Measurements from ENCODE around the gene IPCEF1. TPM values are rescaled to one million over a fixed set of nuclear protein-coding genes. Genes with fewer than 3 reads are reported as not detected.
"Not testable (repeated sequence)": the region's sequence is repeated elsewhere in the genome, so short reads cannot be mapped to it uniquely, and the experiment has no call there.

Gene IPCEF1
- total RNA-seq, 2 donors from 2014 or later = 0.51 to 0.93 TPM

DNA sequence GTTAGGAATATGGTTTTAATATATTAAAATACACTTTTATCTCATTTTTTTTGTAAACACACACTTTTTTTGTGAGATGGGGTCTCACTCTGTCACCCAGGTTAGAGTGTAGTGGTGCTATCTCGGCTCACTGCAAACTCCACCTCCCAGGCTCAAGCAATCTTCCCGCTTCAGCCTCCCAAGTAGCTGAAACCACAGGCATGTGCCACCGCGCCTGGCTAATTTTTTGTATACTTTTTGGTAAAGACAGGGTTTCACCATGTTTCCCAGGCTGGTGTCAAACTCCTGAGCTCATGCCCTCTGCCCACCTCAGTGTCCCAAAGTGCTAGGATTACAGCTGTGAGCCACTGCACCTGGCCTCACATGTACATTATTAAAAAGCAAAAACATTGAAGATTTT is 10.8 kb downstream of the IPCEF1 start:
- TF ChIP-seq, protein P1, sequence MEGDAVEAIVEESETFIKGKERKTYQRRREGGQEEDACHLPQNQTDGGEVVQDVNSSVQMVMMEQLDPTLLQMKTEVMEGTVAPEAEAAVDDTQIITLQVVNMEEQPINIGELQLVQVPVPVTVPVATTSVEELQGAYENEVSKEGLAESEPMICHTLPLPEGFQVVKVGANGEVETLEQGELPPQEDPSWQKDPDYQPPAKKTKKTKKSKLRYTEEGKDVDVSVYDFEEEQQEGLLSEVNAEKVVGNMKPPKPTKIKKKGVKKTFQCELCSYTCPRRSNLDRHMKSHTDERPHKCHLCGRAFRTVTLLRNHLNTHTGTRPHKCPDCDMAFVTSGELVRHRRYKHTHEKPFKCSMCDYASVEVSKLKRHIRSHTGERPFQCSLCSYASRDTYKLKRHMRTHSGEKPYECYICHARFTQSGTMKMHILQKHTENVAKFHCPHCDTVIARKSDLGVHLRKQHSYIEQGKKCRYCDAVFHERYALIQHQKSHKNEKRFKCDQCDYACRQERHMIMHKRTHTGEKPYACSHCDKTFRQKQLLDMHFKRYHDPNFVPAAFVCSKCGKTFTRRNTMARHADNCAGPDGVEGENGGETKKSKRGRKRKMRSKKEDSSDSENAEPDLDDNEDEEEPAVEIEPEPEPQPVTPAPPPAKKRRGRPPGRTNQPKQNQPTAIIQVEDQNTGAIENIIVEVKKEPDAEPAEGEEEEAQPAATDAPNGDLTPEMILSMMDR (IDR thresholded peaks at IDR 0.05) = no peak
- H3K27ac ChIP-seq = no peak overlapping the region
- no peaks in the 10 kb centered on the region for H3K9me3 ChIP-seq
- no peaks in the 10 kb centered on the region for H3K27me3 ChIP-seq
- H3K4me1 ChIP-seq = no peaks in the 10 kb centered on the region
- no peak for DNase-seq (ENCODE audit: low spot score)
- no peak overlapping the region for H3K4me3 ChIP-seq
- no peaks in the 10 kb centered on the region for H3K36me3 ChIP-seq

DNA sequence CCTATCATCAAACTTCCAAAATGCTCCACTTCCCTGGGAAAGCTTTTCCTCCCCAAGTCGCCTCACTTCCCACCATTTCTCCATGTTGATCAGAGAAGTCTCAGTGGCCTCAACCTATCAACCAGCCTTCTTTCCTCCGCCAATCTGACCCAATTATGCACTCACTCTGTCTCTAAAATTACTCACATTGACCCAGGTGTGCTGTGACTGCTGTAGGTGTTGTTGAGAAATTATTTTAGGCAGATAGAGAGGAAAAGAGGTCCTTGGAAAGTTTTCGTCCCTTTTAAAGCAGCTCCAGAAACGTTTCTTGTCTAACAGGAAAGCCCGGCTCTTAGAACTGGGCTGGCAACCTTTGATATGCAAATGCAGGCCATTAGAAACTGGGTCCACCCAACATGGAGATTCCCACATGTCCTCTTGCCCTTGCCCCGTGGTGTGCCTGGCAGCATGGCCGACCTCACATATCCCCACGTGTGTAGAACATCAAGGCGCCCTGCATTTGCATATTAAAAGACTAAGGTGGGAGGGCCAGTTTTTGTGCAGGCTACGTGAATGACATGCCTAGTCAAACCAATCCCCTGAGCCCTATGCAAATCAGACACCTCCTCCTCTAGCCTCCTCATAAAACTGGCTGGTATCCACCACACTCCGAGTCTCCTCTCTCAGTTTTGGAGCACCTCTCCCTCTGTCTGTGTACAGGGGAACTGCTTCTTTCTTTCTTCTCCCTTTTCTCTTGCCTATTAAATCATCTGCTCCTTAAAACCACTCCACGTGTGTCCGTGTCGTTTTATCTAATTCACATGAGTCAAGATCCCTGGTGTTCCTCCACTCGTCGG is 12.9 kb downstream of the IPCEF1 start:
- H3K27ac ChIP-seq = no peak overlapping the region
- no peak for DNase-seq (ENCODE audit: low spot score)

DNA sequence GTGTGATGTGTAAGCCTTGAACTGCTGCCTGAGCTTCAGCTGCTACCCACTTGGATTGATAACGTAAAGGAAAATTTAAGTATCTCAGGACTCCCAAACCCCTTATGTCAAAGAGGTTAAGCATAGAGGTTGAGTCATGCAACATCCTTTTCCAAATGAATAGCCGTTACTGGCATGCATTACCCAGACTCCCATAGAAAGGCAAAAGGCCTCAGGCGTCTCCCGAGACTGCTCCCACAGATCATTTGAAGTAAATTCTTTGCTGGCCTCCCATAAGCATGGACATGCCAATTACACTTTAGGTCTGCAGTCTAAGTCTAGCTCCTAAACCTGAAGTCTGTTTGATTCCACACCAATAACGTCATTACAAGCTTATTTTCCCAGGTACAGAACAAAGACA is 14.7 kb downstream of the IPCEF1 start:
- TF ChIP-seq, protein P1 (IDR thresholded peaks at IDR 0.05) = no peak
- Histone ChIP-seq H3K36me3 (no peaks in the 10 kb centered on the region), H3K27me3 (no peaks in the 10 kb centered on the region), H3K4me1 (no peaks in the 10 kb centered on the region), H3K4me3 (no peak overlapping the region), H3K27ac (no peak overlapping the region), H3K9me3 (no peaks in the 10 kb centered on the region)
- DNase-seq (ENCODE audit: low spot score) = no peak

More for the DNA sequence above, 12.9 kb downstream of the IPCEF1 start:
- Histone ChIP-seq H3K27me3 (no peaks in the 10 kb centered on the region), H3K4me3 (no peak overlapping the region), H3K36me3 (no peaks in the 10 kb centered on the region), H3K4me1 (no peaks in the 10 kb centered on the region), H3K9me3 (no peaks in the 10 kb centered on the region)
- TF ChIP-seq, protein P1 (IDR thresholded peaks at IDR 0.05) = no peak

DNA sequence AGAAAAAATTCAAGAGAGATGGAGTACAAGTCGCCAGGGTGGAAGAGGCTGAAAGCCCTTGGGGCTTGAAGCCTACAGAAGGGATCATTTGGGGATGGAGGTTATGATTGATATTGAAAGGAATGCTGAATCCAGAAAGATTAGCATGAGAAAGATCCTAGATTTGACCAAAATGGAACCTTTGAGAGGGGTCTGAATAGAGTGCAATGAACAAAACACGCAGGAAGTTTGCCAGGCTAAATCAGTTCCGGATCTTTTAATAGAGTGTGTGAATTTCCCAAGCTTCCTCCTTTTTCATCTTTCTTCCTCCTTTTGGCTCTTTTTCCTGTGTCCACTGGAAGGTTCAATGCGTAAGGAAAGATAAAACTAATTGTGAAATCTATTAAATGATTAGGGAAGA is 15.3 kb downstream of the IPCEF1 start:
- TF ChIP-seq, protein P1 (IDR thresholded peaks at IDR 0.05) = no peak
- Histone ChIP-seq H3K27ac (no peak overlapping the region), H3K9me3 (no peaks in the 10 kb centered on the region), H3K4me1 (no peaks in the 10 kb centered on the region), H3K27me3 (no peaks in the 10 kb centered on the region), H3K4me3 (no peak overlapping the region), H3K36me3 (no peaks in the 10 kb centered on the region)
- DNase-seq (ENCODE audit: low spot score) = no peak

DNA sequence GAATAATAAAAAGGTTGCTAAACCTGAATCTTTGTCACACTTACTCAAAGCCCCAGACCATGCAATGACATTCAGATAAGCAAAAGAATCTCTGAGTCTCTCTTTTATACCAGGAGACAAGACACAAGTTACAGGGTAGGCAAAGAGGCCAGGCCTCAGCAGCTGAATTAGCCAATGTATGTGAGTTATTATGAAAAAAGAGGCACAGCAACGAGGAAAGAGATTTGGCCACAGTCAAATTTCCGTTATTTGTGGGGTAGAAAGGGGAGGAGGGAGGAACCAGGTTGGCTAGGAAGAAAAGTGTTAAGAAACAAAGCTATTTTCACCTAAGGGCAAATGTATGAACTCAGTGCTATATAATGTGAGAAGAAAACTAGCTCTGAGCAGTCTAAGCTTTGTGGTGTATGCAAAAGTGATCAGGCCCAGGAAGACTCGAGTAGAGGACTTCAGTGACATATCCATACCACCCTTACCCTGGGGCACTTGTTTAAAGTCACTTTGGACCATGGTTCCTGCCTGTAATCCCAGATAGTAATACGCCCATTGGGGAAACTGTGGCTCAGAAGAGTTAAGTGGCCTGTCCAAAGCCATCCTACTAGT is 19.1 kb downstream of the IPCEF1 start:
- H3K27ac ChIP-seq = no peak overlapping the region
- no peaks in the 10 kb centered on the region for H3K27me3 ChIP-seq
- H3K4me1 ChIP-seq = no peaks in the 10 kb centered on the region
- no peaks in the 10 kb centered on the region for H3K36me3 ChIP-seq
- H3K9me3 ChIP-seq = no peaks in the 10 kb centered on the region
- H3K4me3 ChIP-seq = no peak overlapping the region
- TF ChIP-seq, protein P1 (IDR thresholded peaks at IDR 0.05) = no peak
- no peak for DNase-seq (ENCODE audit: low spot score)

DNA sequence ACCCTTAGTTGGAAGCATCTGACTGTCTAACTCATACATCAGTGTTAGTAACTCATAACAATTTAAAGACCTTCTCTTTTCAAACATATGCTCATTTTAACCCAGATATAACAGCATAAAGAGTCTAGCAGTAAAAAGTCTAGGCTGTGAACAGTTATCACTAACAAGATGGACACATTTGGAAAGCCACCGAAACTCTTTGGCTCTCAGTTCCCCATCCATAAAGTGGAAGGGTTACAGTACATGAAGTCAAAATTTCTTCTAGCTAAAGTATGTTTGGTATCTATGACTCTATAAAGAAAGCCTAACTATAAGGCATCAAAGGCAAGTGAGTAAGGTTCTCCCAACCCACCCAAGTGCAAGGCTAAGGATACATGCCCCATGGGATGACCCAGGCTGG is 22.5 kb downstream of the IPCEF1 start:
- not testable (repeated sequence) for H3K27ac ChIP-seq; H3K4me3 ChIP-seq; H3K27me3 ChIP-seq; H3K4me1 ChIP-seq; DNase-seq (ENCODE audit: low spot score); H3K36me3 ChIP-seq; H3K9me3 ChIP-seq

All from right atrium auricular region (tissue), 2 donors.